Activated CD4-positive, alpha-beta T cell treated with anti-CD3 and anti-CD28 coated beads for 48 hours (primary cell): Measurements from ENCODE around the gene TCF3.

Experiments used
- DNase-seq: peaks from one replicate; pipeline ENCODE4 v3.0.0-alpha.2; 2020

TCF3 gene

DNA sequence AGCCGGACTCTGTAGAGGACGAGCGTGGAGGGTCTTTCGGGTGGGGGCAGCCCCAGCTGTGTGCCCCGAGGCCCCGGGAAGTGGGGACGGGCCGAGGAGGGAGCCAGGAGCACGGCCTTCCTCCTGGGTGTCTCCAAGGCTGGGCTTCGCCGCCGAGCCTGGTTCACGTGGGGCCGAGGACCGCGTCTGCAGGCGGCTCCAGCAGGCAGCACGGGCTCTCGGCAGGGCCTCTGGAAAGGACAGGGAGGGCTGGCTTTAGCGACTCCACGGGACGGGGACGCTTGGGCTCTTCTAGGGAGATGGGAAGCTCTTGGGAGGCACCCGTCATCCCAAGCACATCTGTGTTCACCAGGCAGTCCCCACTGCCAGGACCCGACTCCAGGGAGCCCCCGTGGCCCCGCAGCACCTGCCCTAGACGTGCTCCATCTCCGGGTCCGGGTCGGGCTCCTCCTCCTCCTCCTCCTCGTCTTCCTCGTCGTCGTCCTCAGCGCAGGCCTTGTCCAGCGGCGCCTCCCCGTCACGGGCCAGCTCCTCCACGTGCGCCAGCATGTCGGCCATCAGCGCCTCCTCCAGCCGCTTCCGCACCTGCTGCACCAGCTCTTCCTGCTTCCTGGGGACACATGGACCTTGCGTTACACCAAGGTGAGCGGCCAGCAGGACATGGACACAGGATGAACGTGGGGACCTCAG lies 74.3 kb downstream of the TCF3 start:
- no peak for DNase-seq

DNA sequence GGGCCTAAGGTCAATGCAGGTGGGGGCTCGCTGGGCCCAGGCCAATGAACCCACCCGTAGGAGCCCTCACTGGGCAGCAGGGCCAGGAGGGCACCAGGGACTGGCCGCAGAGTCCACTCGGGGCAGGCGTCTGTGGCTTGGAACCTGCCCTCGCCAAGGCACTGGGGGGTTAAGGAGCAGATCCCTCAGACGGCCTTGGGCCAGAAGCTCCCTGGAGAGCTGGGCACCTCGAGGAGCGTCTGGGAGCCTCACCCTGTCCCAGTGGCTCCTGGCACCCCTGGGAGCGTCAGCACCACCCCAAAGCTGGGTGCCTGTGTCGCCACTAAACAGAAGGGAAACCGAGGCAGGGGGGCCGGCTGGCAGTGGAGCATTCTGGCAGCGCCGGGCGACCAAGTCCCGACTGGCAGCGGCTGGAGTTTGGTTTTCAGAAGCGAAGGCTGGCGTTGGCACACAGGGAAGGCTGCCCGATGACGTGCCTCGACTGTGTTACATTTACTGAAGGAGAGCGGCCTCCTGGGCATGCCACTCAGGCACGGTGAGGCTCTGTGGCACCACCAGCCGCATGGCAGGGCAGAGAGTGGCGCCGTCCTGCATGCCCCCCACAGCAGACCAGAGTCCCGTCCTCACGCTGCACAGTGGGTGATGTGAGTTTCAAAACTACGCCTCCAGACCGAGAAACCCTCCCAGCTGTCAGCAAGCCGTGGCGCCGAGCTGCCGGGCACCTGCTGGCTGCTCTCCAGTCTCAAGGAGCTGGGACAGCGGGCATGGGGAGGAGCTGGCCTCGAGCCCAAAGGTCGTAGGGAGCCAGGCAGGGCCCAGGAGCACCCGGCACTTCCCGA lies 75.1 kb downstream of the TCF3 start:
- no peak for DNase-seq

DNA sequence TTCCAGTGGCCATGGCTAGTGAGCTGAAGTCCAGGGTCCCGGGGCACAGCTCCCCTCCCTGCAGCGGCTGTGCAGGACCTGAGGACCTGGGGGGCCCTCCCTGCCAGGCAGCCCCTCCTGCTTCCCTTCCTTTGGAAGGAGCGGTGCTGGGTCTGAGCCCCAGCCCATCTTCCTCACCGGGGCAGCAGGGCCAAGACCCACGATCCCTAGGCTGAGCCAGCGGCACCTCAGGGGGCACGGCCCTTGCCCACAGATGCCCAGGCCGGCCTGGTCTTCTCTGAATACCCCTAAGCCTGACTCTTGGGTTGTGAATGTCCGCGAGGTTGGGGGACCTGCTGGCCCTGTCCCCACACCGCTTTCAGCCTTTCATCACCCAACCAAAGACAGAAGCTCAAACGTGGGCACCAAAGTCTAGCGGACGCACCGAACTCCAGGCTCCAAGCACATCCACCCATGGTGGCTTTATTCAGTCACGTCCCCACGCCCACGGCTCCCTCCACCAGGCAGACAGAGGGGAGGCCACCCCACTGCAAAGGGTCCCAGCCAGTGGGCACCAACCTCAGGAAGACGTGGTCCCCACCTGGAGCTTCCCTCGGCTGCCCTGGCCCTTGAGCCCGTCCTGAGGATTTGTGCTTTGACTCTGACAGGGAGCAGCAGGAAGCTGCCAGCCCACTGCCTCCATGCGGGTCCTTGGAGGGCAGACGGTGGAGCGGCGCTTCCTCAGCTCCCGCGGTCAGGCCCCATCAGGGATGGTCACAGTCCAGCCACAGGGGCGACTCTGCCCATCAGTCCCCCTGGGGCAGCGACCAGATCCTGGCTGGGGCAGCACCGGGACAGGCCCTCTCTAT lies 75.9 kb downstream of the TCF3 start:
- DNase-seq, result no peak

DNA sequence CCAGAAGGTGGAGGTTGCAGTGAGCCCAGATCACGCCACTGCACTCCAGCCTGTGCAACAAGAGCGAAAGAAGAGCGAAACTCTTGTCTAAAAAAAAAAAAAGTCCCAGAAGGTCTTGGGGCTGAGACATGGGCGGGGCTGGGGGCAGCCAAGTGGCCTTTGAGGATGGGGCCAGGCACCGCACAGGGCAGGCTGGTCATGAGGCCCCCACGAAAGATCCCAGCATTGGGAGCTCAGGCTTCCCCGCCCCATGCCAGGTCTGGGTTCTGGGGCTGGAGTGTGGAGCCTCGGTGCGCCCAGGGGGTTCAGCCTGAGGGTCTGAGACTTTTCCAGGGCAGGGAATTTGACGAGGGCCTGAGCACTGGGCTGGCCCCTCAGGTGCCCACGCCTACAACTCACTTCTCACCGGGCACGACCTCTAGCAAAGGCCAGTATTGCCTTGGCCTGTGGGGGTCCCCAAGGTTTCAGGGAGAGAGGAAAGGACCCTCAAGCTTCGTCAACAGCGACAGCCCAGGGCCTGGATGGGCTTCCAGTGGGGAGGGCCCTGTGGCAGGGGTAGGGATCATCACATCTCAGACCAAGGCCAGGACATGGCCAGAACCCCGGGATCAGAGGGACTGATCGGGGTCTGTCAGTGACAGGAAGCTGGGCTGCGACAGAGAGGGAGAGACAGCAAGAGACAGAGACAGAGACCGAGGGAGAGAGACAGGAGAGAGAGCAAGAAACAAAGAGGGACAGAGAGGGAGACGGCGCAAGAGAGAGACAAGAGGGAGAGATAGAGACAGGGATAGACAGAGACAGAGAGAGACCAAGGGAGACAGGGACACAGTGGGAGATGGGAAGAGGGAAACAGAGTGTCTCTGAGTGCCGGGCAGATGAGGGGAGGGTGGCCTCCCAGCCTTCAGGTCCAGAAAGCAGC lies 76.8 kb downstream of the TCF3 start:
- DNase-seq, result no peak

DNA sequence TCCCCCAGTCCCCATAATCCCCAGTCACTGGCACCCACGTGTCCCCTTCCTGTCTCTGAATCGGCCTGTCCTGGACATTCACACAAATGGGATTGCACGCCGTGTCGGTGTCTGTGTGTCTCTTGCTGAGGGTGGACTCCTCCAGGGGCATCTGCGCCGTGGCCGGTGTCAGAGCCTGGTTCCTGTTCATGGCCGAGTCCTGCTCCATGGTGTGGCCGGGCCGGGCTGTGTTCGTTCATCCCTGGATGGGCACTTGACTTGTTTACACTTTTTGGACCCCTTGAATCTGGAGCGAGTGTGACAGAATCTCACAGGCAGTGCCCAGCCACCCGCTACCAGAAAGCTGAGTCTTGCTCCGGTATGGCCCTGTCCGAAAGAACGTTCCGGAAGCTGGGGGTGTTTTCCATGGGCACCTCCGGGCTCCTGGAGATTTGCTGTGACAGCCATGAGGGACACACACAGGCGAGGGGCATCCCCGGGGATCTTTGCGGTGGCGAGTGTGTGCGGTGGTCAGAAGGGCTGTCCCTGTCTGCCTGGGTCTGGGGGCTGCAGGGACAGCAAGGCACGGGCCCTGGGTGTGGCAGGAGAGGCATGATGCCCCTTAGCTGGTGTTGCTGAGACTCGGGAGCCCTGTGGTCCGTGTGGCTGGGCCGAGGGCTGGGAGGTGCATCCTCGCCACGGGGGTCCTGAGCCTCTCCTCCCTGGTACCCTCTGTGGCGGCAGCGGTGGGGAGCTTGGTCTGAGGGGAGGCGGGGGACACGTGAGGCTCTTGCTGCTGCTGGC lies 77.9 kb downstream of the TCF3 start:
- DNase-seq, result no peak

DNA sequence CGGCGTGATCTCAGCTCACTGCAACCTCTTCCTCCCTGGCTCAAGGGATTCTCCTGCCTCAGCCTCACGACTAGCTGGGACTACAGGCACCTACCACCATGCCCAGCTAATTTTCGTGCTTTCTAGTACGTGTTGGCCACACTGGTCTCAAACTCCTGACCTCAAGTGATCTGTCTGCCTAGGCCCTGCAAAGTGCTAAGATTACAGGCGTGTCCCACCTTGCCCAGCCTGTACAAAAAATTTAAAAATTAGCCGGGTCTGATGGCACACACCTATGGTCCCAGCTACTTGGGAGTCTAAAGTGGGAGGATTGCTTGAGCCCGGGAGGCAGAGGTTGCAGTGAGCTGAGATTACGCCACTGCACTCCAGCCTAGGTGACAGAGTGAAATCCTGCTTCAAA lies 79.6 kb downstream of the TCF3 start:
- no peak for DNase-seq

DNA sequence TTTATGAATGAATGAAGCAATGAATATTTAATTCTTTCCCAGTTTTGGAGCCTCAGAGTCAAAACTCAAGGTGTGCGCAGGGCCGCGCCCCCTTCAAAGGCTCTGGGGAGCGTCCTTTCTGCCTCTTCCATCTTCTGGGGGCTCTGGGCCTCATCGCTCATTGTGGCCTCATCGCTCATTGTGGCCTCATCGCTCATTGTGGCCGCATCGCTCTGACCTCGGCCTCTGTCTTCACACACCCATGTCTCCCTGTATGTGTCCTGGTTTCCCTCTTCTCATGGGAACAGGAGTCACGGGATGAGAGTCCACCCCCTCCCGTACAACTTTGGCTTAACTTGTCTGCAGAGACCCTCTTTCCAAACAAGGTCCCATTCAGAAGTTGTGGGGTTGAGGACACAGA lies 81.1 kb downstream of the TCF3 start:
- no peak for DNase-seq

DNA sequence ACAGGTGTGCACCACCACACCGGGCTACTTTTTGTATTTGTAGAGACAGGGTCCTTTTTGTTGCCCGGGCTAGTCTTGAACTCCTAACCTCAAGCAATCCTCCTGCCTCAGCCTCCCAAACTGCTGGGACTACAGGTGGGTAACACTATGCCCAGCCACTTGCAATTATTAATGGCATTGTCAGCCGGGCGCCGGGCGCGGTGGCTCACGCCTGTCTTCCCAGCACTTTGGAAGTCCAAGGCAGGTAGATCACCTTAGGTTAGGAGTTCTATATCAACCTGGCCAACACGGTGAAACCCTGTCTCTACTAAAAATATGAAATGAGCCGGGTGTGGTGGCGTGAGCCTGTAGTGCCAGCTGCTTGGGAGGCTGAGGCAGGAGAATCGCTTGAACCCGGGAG lies 81.6 kb downstream of the TCF3 start:
- no peak for DNase-seq

DNA sequence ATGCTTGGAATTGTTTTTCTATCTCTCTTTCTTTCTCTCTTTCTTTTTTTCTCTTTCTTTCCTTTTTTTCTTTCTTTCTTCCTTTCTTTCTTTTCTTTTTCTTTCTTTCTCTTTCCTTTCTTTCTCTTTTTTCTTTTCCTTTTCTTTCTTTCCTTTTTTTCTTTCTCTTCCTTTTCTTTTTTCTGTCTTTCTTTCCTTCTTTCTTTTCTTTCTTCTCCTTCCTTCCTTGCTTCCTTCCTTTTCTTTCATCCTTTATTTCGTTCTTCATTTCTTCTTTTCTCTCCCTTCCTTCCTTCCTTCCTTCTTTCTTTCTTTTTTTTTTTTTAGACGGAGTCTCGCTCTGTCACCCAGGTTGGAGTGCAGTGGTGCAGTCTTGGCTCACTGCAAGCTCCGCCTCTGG lies 82.4 kb downstream of the TCF3 start:
- DNase-seq, result no peak

DNA sequence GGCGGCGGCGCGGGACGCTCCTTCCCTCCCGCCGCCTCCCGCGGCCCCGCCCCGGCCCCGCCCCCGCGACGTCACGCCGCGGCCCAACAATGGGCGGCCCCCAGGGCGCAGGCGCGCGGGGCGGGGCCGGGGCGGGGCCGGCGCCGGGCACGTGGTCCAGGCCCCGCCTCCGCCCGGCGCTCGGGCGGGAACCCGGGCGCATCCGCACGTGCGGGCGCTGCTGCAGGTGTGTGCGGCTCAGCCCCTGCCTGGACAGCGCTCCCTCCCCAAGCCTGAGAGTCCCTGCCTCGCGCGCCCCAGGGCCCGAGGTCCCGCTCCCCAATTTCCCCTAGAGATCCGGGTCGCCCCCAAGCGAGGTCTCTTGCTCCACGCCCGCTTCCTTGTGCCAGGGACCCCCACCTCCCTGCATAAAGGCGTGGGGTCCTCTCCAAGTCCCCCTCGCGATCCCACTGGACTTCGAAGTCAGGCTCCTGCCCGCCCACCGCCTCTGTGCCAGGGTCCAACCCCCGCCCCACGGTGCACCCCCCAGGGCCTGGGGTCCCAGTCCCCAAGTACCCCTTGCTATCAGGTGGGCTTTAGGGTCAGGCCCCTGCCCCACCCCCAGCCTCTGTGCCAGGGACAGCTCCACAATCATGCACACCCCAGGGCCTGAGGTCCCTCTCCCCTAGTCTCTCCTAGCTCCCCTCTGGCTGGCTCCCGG lies 83.9 kb downstream of the TCF3 start, which contains the start of gene MEX3D:
Gene MEX3D, minus strand, starts transcription at position 6 of the 700 bp plus-strand sequence. CDS start 267 bp downstream, outside the sequence.
- peak; percentile 83 for DNase-seq

DNA sequence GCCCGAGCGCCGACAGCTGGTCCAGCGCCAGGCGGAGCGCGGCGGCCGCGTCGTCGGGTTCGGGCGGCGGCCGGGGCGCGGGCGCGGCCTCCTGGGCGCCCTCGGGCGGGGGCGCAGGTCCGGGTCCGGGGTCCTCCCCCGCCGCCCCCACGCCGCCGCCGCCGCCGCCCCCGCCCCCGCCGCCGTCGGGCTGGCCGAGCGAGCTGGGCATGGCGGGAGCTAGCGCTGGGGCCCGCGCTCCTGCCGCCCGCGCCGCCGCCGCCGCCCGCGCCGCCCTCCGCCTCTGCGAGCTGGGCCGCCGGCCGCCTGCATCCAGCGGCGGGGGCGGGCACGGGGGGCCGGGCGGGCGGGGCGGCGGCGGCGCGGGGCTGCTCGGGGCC lies 84.6 kb downstream of the TCF3 start:
- no peak for DNase-seq

DNA sequence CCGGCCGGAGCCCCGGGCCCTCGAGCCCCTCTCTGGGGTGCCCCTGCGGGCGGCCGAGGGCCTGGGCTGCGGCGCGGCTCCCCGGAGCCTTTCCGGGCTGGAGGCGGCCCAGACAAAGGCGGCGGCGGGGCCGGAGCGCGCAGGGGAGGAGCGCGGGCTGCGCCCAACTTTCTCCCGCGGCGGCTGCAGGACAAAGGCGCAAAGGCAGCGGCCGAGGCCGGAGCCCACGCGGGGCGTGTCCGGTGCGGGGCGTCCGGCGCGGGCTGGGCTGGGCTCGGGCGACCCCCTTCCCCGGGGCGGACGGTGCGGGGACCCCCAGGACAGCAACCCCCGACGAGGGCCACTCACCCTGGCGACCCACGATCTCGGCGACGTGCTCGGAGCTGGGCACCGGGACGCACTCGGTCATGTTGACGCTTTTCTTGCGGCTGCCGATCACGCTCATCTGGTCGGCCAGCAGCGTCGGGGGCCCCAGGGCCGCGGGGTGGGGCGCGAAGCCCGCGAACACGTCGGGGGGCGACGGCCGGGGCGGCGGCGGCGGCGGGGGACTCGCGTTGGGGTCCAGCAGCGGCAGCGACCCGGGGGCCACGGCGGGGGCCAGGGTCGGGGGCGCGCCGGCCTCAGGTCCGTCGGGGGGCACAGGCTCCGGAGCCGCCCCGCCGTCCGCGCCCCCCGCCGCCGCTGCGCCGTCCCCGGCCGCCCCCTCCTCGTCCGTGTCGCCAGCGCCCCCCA lies 85.1 kb downstream of the TCF3 start:
- no peak for DNase-seq

DNA sequence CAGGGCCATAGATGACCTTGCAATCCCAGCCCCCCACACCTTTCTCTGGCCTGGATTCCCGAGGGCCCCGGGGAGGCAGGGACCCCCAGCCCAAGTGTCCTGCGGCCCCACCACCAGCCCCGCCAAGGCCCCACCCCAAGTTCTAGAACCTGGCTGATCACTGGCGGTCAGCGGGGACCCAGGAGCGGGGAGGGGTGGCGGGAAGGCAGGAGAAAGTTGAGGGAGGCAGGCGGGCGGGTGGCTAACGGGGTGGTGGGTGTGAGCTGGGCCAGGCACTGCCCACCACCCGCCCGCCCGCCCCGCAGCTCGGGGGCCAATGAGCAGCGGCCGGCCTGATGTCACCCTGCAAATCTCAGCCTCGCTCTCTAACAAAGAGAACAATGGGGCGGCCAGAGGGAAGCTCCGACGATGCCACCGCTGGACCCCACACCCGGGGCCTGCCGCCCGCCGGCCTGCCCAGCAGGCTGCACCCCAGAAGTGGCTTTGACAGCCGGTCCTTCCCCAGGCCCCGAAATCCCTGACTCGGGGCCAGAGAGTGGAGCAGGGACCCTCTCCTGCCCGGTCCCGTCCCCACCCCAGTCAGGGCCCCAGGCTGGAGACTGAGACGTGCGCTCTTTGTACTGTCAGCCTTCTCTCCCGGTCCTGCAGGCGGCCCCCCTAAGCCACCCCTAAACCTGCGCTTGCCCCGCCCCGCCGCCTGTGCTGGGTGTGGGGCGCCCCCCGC lies 85.9 kb downstream of the TCF3 start:
- no peak for DNase-seq

DNA sequence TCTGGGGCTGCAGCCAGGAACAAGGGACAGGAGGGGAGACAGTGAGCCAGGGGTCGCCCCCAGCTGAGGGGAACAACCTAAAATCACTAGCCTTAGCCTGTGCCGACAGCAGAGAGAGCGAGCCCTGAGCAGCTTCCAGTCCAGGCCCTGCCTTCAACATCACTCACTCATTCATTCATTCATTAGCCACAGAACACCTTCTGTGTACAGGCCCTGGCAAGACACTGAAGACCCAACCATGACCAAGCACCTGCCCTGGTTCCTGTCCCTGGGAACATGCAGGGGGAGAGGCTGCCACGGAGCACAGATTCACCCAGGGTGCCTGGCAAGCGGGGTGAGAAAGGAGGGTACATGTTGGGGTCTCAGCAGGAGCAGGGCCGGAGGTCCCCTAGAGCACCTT lies 89.2 kb downstream of the TCF3 start:
- no peak for DNase-seq

DNA sequence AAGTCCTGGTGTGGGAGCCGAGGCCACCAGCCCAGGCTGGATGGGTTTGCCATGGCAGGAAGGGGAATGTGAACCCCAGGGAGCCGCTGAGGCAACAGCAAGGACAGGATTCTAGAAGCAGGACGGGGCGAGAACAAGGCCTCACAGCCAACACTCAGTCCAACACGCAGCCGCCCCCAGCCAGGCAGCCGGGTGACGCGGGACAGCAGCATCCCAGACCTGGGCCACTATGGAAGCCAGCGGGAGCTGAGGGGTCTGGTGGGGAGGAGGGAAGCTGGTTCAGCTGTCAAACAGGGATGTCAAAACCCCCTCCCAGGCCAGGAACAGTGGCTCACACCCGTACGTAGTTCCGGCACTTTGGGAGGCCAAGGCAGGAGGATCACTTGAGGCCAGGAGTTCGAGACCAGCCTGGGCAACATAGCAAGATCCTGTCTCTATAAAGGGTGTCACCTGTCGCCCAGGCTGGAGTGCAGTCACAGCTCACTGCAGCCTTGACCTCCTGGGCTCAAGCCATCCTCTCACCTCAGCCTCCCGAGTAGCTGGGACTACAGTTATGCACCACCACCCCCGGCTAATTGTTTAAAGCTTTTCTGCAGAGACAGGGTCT lies 91.1 kb downstream of the TCF3 start:
- no peak for DNase-seq

DNA sequence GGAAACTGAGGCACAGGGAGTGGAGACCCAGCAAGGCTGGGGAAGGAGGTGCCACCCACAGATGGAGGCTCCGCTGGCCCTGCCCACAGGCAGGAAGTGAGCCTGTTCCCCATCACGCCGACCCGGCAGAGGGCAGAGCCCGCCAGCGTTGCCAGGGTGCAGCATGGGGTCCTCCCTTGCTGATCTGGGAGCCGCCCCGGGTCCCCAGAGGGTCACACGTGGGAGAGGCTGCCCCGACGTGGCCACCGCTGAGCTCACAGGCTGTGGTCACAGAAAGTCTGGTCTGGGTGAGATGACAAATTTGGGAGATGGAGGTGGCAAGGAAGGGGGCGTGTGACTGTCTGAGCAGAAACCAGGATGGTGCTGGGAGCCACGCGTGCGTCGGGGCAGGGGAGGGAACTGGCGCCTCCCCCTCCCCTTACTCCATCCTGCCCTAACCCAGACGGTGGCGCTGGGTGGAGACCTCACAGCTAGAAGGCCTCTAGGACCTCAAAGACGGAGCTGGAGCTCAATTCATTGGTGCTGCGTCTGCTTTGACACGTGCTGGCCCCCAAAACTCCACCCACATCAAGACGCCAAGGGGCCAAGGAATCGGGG lies 92.0 kb downstream of the TCF3 start:
- DNase-seq, result no peak
